GM20431 (cell line): Measurements from ENCODE around the gene PGAM2.
"Not testable (repeated sequence)": the region's sequence is repeated elsewhere in the genome, so short reads cannot be mapped to it uniquely, and the experiment has no call there.

ENCODE experiments used
- in situ Hi-C: fragments of 300-500 bp; cut with MseI, MboI; formaldehyde crosslinking; loops from one replicate; pipeline ENCODE4 v1.15.0; 2020; ENCODE audit warnings: low sequenced_read_pairs; ENCODE audit not compliant: unreplicated experiment

The PGAM2 gene

DNA sequence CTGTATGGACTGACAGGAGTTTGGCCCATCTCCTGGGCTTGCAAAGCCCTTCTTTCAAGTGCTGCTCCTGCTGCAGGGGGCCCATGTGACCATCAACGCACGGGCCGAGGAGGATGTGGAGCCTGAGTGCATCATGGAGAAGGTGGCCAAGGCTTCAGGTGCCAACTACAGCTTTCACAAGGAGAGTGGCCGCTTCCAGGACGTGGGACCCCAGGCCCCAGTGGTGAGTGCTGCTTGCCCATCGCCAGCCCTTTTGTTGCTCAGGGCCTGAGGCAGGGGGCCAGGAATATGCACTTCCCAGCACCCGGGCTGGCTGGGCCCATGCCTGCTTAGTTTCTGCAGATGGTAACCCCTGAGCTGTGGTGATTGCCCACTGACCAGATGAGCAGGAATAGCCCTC, 8.7 kb downstream of the PGAM2 start:
- in situ Hi-C loops = no loop called here

DNA sequence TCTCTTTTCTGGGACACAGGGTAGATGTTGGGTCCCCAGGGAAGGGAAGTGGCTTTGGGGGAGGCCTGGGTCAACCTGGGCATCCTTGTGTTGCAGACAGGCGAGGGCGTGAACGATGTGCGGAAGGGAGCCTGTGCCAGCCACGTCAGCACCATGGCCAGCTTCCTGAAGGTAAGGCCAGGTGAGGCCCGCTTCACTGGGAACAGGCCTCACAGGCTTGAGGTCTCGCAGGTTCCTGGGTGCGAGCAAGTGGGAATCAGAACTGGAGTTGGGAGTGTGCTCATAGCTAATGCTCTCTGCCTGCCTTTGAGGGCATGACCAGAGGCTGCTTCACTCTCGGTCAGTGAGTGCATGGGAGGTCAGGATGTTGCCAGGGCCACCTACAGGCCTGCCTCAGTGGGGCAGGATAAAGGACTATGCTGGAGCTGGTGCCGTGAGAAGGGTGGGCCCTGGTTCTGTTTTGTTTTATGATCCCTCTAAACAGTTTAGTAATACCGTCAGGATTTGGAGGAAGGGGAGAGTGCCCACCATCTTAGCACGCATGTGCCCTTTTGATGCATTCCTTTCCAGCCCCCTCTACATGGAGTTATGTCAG, 12.5 kb downstream of the PGAM2 start:
- in situ Hi-C loops = no loop called here

DNA sequence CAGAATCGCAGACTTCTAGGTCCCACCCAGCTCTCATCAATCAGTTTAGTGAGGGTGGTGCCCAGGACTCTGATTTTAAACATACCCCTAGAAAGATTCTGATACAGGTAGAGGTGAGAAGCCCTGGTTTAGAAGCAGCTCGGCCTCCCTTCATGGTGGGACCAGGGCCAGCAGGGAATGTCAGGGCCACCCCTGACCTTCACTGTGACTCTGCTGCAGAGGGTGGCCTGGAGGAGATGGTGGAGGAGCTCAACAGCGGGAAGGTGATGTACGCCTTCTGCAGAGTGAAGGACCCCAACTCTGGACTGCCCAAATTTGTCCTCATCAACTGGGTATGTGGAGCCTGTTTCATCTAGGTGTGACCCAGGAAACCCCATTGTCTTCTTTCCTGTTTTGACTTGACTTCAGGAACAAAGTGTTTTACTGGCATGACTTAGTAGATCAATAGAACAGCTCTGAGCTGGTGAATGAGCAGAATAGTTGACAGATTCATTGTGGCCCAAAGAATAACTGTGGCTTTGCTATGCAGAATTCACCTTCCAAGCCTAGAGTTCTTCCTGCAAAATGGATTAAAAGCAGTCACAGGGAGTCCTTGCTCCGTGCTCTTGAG, 13.7 kb downstream of the PGAM2 start:
- in situ Hi-C loops = no loop called here

DNA sequence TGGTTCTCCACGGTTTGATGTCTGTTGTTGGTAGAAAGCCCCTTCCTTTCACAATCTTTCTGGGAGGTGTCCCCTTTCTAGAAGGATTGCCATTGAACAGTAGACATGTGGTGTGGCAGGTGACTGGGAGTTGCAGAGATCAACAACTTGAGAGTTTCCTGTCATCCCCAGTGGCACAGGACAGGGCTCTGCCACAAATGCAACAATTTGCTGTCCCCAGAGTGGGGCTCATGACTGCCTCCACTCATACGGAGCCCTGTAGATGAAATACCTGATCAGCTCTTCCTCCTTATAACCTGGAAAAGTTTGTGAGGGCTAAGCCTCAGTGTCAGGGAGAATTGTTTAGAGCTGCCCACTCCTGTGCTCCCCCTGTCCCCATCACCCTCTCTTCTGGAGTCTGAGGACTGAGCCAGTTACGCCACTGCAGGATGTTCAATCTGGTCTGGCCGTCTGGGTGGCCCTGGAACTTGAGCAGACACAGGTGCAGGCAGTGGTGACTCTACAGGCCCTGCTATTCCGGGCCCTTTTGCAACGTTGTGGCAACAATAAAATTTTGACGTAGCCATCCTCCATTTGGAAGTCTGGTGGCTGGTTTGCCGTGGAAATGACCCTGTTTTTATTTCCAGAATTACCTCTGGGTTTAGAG, 14.3 kb downstream of the PGAM2 start:
- in situ Hi-C loops = no loop called here

DNA sequence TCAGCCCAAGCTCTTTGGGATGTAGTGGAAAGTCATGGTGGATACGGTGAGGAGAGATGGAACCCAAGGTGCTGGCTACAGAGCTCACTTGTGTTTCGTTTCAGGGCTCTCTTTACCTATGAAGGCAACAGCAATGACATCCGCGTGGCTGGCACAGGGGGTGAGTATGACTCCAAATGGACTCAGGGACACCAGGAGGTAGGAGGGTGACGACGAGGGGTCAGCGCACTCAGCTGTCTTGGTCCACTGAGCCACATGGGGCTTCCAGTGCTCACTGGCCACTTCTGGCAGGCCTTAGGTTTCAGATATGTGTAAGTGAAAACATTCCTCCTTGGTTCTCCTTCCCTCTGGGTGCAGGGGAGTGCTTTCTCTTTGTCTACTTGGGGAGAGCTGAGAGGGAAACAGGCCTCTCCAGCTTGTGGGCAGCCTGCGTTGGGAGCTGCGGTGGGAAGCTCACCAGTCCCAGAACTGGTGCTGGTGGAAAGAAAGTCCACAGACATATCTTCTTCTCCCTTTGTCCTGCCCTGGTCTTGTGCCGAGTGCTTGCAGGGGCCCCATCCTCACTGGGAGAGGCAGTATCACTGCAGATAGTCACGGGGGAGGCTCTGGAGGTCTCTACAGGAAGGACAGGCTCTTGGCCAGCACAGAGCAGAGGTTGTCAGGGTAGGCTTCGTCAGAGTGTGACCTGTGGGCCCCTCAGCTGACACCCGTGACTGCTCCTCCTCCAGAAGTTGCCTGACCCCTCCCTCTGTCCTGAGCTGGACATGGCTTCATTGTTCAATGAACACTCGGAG, 15.0 kb downstream of the PGAM2 start:
- in situ Hi-C loops = no loop called here

DNA sequence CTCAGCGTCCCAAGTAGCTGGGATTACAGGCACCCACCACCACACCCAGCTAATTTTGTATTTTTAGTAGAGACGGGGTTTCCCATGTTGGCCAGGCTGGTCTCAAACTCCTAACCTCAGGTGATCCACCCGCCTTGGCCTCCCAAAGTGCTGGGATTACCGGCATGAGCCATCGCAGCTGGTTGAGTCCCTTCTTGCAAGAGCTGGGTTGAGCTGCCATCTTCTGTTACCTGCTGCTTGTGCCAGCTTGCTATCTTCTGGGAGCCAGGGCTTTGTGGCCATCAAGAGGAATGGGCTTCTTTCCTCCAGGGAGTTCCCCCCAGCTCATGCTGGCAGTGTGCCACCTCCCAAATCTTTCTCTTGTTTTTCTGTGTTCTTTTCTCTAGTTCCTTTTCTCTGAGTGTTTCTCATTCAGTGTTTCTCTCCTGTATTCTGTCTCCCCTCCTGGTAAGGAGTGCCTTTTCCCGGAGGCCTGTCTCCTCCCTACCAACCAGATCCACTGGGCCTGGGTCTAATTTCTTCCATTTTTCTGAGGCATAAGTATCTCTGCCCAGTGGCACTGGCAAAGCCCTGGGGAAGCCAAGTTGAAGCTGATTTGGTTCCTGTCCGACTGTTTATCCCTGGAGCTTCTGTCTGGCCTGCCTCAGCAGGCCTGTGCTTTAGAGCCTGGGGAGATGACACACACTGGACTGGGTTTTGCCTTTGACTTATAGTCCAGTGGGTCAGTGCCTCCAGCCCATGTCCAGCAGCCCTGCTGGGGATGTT, 17.2 kb downstream of the PGAM2 start:
- in situ Hi-C loops = no loop called here

DNA sequence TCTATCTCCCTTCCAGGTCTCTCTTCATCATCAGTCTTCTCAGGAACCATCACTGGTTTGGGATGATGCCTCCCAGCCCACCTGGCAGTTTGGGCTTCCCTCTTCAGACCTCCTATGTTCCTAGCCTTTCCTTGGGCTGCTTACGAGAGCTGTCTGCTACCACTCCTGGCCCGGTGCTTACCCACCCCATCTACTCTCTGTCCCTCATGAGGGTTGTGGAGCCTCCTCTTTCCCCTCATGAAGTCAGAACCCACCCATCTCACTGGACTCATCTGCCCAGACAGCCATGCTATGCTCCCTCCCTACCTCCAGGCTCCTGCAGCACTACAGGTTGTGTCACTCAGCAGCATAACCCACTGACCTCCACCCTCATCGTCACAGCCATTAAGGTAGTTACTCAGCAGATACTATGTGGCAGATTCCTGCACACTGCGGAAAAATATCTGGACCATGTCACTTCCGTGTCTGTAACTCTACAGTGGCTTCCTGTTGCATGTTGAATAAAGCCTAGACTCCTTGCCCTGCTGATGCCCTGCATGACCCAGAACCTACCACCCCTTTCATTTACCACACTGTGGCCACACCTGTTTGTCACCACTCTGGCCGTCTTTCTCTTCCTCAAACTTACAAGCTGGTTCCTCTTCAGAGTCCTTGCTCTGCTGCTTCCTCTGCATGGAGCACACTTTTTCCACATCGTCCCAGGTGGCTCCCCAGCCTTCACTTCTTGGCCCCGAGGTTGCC, 18.9 kb downstream of the PGAM2 start:
- in situ Hi-C loops = no loop called here

DNA sequence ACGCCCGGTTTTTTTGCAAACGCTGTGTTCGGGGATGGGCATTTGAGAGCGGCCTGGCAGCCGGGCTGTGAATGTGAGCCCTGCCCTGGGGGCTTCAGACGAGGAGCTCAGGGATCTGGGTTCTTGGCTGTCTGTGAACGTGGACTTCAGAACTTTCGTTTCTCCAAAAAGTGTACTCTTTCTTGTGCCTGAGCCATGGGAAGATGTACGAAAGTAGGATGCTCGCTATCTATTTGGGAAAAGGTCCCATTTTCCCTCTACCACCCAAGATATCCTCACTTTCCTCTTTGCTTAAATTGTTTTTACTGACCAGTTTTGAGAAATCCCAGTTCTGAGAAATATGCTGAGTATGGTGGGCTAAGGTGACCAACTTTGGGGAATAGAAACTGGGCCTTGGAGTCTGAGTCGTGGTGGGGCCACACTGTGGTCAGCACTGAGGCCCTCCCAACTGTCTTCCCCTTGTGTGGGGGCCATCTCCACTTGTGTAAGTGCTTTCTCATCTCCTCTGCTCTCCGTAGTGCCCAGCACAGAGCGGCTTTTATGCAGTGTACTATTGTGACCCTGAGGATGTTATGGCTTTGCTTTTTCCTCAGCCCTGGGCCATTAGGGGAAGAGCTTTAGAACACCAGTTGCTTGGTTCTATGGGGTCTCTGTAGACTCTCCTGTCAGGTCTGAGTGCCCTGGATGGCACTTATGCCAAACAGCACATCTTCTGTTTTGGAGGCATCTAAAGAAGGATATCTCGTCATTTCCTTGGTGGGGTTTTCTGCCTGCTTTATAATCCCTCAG, 19.9 kb downstream of the PGAM2 start:
- in situ Hi-C loops = no loop called here

DNA sequence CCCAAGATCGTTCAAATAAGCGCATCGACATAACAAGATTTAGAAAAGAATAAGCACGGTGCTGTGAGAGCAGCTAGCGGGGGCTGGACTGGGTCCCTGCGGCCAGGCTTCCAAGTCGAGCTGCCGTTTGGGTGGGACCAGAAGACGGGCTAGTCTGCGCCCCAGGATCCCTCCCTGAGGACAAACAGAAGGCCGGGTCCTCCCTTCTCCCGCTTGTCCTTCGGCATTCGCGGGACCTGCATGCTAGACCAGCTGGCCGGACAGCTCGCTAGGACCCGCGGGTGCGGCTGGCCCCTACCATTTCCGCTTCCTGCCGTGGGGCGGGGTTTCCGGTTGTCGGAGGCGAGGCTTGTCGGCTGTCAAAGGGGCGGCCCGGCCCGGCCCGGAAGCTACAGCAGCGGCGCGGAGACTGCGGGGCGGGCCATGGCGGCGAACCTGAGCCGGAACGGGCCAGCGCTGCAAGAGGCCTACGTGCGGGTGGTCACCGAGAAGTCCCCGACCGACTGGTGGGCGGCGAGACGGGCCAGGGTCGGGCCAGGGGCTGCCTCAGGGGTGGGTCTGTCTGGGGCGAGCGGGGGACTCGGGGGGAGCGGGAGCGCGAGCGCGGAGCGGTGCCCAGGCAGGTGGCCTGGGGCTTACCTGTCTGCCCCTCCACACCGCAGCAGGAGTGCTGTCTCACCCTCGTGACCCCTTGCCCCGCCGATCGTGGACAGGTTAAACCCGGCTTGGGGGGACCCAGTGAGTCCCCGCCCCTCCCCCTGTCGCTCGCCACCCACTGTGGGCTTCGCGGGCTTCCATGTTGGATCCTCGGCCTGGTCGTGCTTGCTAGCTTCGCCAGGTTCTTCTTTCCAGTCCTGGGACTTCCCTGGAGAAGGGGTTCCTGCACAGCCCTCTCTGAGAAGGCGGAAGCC, 20.8 kb downstream of the PGAM2 start, which contains the start of gene DBNL:
Gene DBNL, plus strand, starts transcription at position 388 of the 911 bp plus-strand sequence. Its CDS starts 36 bp downstream, at position 424.
- in situ Hi-C loops = no loop called here

DNA sequence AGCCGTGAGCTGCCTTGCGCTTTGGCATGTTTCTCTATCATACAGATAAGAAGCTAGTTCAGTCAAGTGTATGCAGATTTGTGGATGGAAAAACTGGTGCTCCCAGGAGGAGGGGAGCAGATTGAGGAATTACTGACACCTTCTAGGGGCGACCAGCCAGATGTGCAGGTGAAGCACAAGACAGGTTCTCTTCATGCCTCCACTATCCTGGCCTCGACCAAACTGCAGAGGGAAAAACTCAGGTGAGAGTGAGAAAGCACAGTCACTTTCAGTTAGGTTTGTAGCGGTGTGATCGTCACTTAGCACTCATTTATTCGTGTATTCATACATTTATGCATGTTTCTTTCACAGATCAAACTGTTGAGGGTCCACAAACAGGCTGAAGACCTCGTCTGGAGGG, 21.5 kb downstream of the PGAM2 start:
- in situ Hi-C loops = no loop called here

DNA sequence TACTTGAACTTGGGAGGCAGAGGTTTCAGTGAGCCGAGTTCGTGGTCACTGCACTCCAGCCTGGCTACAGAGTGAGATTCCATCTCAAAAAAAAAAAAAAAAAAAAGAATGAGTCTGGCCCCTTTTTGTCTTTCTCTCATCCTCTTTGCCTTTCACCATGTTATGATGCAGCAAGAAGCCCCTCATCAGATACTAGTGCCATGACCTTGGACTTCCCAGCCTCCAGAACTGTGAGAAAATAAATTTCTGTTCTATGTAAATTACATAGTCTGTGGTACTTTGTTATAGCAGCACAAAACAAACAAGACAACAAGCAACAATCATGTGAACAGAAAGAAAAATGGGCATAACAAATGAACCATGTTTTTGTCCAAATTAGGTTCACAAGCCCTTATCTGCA, 23.1 kb downstream of the PGAM2 start:
- in situ Hi-C loops = no loop called here

DNA sequence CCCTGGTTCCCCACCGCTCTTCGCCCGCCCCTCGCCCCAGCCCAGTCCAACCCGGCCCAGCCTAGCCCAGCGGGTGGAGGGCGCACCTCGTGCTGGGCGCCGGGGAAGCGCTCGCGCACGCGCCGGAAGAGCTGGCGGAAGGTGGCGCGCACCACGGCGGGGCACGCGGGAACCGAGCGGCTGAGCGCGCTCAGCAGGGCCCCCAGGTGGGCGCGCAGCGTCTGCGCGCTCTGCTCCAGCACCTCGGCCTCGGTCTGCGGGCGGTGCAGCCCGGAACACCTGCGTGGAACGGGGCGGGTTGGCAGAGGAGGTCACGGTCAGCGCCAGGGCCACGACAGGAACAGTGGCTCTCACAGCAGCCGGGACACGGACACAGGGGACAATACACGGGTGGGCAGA, 24.9 kb downstream of the PGAM2 start:
- in situ Hi-C loops = not testable (repeated sequence)

DNA sequence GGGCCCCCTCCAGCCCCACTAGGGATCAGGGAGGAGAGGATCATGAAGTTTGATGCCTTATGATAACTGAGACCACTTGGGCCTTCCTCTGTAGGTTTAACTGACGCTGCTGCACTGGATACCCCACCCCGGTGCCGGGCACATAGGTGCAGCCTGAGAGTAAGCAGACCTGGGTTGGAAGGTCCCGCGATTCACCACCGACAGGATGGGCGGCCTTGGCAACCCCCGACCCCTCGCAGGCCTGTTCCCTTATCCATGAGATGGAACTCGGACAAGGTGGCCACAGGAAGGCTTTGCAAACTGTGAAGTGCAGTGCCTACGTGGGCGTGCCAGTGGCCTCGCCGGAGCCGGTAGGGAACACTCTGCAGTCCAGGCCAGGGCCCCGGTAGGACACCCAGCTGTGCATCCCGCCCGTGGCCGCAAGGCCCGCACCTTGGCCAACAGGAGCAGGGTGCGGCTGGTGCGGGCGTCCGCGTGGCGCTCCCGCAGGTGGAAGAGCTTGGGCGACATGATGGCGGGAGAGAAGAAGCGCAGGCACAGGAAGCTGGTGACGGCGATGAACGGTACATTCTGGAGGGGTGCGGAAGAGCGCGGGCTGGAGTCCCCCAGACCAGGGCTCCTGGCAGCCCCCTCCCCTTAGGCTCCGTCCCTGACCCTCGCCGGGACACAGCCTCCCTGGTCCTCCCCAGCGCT, 25.4 kb downstream of the PGAM2 start:
- in situ Hi-C loops = not testable (repeated sequence)

DNA sequence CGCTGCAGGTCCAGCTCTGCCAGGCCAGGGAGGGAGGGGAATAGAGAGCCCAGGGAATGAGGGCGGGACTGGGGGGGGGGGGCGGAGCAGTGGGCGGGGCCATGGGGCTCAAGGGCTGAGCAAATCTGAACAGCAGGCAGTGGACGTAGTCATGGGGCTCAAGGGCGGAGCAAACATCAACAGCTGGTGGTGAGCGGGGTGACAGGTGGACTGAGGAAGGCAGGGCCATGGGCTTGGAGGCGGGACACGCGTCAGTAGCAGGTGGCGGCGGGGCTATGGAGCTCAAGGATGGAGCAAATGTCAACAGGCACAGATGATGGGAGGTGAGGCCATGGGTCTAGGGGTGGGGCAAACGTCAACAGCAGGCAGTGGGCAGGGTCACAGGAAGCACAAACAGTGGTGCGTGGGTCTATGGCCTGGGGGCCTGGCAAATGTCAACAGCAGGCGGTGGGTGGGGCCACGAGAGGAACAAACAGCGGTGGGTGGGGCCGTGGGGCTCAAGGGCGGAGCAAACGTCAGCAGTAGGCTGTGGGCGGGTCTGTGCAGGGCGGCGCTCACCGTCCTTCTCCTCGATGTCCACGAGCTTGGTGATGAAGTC, 26.3 kb downstream of the PGAM2 start:
- in situ Hi-C loops = not testable (repeated sequence)

DNA sequence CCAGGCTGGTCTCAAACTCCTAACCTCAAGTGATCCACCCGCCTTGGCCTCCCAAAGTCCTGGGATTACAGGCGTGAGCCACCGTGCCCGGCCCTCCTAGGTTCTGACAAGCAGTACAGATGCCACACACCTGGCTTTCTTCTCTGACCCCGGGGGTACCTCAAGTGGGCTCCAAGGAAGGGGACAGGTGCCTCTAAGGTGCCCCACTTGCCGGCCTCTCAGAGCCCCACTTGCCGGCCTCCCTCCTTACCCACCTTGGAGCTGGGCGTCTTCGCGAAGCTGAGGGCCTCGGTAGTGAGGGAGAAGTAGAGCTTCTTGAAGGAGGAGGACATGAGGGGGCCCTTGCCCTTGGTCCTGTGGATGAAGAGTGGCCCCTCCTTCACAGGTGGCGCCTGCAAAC, 26.8 kb downstream of the PGAM2 start:
- in situ Hi-C loops = not testable (repeated sequence)

DNA sequence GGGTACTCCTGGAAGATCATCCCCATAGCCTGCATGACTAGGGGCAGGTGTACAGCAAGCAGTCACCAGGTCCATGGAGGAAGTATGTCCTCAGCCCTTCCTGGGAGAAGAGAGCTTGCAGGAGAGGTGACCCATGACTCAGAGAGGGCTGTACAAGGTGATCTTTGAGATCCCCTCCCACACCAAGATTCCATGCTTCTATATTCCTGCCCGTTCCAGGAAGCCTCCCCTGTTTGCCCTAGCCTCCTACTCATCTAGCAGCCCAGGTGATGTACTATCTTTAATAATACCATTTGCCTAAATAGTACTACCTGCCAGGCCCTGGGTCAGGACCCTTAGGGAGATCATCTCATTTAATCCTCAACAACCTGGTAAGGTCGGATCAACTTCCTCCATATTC, 27.4 kb downstream of the PGAM2 start:
- in situ Hi-C loops = not testable (repeated sequence)

DNA sequence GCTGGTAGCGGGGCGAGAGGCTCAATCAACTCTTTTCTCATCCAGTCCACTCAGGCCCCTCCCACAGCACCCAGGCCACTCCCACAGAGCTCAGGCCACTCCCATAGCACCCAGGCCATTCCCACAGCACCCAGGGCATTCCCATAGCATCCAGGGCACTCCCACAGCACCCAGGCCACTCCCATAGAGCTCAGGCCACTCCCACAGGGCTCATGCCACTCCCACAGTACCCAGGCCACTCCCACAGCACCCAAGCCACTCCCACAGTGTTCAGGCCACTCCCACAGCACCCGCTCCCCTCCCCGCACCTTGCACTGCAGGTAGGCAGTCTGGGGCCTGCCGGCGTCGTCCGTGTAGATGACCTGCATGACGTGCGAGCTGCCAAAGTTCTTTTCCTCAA, 29.0 kb downstream of the PGAM2 start:
- in situ Hi-C loops = not testable (repeated sequence)
